Panc1 (cell line): ENCODE results near the gene LPAR3.

Source experiments
- CTCF ChIP-seq: fragments of 450-650 bp; IDR thresholded peaks from 2 replicates; pipeline ENCODE4 v1.5.1; 2017; ENCODE audit warnings: mild to moderate bottlenecking
- POLR2AphosphoS5 ChIP-seq: IDR thresholded peaks from 2 replicates; pipeline ENCODE4 v1.6.1; 2012; ENCODE audit warnings: mild to moderate bottlenecking, low read depth, low read length, moderate library complexity
- REST ChIP-seq, 2 experiments: IDR thresholded peaks; 2 replicates each; pipeline ENCODE4 v1.6.1; 2011 to 2012; ENCODE audit warnings: low read depth in 2 of 2, control low read depth in 1 of 2, low read length in 1 of 2, mild to moderate bottlenecking in 1 of 2, moderate library complexity in 1 of 2; ENCODE audit not compliant: insufficient read depth in 1 of 2
- SIN3A ChIP-seq: IDR thresholded peaks from 2 replicates; pipeline ENCODE4 v1.6.1; 2012; ENCODE audit warnings: low read depth, mild to moderate bottlenecking, low read length, moderate library complexity, borderline replicate concordance; ENCODE audit not compliant: insufficient read depth
- TCF7L2 ChIP-seq: IDR thresholded peaks from 2 replicates; pipeline ENCODE4 v1.6.1; 2011; ENCODE audit warnings: mild to moderate bottlenecking, low read depth, low read length, inconsistent platforms

DNA sequence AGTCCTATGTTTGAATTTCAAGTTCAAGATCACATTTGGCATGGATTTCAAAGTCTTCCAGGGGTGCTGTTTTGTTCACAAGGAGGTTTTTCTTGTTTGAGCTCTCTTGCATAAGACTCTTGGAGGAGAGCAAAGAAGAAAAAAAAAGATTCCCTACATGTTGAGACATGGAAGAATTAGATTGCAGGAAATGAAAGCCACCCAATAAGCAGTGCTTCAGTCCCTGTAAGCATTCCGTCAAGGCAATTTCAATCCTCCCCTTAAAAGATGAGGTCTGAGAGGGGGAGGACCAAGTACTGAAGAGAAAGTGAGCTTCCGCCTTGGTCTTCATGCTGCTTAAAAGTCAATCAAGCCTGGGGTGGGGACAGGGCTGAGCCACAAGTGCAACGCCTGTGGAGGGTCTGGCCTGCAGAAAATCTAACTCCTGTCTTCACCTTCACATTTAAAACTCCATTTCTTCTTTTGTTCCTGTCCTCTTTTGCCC is 50.2 kb downstream of the LPAR3 start:
- no peak for TF ChIP-seq CTCF
- no peak for TF ChIP-seq REST (IDR thresholded peaks at IDR 0.05; ENCODE audit: insufficient read depth in 1 of 2, low read depth in 2 of 2, low read length in 1 of 2)
- no peak for TF ChIP-seq SIN3A
- no peak for TF ChIP-seq TCF7L2
- no peak for TF ChIP-seq POLR2AphosphoS5
